HG03135 (cell line): ENCODE measurements around the gene TSR1.
A peak's percentile ranks its signal among the peaks of the same experiment; 100 is the strongest.

Experiments used
- ATAC-seq: cut with Tn5 transposase; IDR thresholded peaks from one replicate; pipeline ENCODE4 v1.9.1; 2021; ENCODE audit warnings: mild to moderate bottlenecking, moderate library complexity; ENCODE audit not compliant: unreplicated experiment

The TSR1 gene

DNA sequence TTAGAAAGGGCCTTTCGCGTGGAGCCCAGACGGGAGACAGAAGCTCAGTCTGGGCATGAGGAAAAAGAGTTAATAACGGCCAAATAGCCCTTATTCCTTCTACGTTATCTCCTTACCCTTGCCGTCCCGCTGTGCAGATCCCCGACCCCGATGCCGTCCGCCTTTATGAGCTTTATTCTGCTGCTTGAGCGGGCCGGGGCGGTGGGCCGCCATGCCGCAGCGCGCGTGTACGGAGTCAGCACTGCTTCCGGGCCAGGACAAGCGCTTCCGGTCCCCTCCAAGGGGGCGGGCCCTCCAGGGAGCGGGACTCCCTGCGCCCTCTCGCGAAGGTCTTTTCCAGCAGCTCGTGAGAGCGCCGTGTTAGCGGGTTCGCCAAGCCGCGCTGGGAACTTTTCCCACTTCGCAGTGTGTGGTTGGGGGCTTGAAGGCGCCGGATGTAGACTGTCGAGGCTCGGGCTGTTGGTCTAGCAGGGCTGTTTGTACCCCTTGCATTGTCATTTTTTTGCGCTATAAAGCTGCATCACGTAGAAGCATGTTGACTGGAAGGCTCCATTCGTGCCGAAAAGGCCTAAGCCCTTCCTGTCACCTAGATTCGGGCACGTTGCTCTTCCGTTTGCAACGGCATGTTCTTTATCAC is at the start of gene TSR1:
Gene TSR1, minus strand, starts transcription at position 243 of the 637 bp plus-strand sequence. Its CDS starts 30 bp downstream, at position 213.
- ATAC-seq = peak; percentile 78

GRCh38 chr17:2385240-2386210 is 49.3 kb upstream of the TSR1 start:
- no peak for ATAC-seq

- no peak for ATAC-seq
Observed at GRCh38 chr17:2384439-2385127, 48.3 kb upstream of the TSR1 start.

GRCh38 chr17:2383628-2384167 is 47.4 kb upstream of the TSR1 start:
- ATAC-seq = no peak

- no peak for ATAC-seq
Observed at GRCh38 chr17:2380950-2381649, 44.8 kb upstream of the TSR1 start.

DNA sequence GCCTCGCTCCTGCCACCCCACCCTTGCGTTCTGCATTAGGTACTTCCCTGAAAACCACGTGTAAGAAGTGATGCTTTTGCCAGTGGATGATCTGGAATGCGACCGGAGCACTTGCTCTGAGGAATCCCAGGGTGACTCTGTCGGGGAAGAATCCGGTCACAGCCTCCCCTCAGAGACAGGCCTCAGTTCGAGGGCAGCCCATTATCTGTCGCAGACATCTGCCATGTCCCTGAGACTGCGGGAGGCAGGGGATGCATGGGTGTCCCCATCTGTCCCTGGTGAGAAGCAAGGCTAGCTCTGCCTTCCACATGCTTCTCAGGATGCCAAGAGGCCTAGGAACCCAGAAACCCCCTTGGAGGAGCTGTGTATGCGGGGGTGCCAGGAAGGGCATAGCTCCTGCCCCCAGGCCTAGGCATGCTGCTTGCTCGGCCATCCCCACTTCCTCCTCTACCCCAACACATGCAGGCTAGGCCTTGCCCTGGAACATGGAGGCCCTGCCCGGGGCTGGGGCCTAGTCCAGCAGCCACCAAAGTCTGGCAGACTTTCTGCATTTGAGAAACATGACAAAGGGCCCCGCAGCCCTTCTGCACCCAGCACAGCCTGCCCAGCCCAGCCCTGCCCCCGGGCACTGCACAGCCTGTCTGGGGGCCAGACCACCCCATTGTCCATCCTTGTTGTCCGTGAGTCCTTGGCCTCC is 44.1 kb upstream of the TSR1 start:
- ATAC-seq = no peak

- no peak for ATAC-seq
Observed at GRCh38 chr17:2379489-2380225, 43.4 kb upstream of the TSR1 start.

DNA sequence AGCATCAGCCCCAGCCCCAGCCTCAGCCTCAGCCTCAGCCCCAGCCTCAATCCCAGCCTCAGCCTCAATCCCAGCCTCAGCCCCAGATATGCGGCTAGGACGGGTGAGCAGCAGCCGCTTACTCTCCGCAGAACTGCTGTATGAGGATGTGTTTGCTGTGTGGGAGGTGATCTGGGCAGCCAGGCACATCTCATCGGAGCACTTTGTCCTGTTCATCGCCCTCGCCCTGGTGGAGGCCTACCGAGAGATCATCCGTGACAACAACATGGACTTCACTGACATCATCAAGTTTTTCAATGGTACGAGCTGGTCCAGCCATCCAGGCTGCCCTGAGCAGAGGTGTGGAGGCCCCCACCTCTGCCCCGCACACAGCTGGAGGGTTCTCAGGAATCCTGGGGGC is 42.6 kb upstream of the TSR1 start:
- no peak for ATAC-seq

- ATAC-seq = no peak
Observed at GRCh38 chr17:2377659-2378058, 41.4 kb upstream of the TSR1 start.

DNA sequence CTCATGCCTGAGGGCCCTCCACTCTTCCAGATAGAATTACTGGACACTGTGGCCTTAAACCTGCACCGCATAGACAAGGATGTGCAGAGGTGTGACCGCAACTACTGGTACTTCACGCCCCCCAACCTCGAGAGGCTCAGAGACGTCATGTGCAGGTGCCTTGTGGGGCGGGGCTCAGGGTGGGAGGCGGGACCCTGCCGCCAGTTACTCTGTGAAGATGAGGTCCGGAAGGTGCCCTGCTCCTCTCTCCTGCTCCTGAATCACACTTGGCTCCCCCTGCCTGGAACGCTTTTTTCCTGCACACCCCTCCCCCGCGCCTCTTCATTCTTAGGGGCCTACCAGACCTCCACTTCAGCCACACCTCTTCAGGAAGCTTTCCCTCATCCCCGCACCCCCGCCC is 39.9 kb upstream of the TSR1 start:
- no peak for ATAC-seq

- ATAC-seq = no peak
Observed at GRCh38 chr17:2375406-2375805, 39.1 kb upstream of the TSR1 start.

DNA sequence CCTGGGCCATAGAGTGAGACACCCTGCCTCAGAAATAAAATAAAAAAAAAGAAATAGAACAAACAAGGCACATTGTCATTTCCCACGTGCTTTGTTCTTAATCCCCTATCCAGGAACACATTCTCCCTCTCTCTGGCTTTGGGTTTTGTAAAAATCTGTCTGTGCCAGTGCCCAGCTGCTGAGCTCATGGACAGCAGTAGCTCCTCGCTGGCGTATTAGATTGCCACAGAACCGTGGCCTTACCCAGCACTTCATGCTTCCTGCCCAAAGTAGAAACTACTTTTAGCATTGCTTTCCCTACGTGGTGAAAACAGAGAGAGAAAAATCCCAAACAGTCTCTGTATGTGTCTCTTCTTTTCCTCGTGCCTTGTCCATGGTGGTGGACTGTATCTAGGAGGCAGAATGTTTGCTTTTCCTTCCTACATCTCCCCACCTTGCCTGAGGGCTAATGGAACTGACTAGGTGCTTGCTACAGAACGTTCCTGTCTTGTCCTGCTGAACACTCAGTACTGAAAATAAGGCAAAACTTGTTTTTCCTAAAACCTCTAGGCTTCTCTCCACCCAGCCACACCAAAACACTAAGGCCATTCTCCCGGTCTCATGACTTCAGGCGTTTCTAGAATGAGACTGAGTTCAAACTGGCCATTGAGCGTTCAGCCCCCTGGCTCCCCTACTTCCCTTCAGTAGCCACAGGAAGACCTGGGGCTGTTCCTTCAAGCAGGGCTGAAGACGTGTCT is 38.5 kb upstream of the TSR1 start:
- ATAC-seq = no peak

DNA sequence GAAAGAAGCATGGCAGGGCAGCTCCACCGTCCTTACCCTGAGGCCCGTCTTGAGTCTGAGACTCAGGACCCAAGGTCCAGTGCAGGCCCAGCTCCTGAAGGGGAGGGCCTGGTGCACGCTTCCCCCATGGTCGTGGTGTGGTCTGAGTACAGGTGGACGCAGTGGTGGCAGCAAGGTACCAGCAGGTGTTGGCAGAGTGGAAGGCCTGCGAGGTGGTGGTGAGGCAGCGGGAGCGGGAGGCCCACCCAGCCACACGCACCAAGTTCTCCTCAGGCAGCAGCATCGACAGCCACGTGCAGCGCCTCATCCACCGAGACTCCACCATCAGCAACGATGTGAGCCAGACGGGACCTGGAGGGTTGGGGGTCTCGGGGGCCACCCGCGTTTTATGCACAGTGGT is 36.9 kb upstream of the TSR1 start:
- ATAC-seq = no peak

DNA sequence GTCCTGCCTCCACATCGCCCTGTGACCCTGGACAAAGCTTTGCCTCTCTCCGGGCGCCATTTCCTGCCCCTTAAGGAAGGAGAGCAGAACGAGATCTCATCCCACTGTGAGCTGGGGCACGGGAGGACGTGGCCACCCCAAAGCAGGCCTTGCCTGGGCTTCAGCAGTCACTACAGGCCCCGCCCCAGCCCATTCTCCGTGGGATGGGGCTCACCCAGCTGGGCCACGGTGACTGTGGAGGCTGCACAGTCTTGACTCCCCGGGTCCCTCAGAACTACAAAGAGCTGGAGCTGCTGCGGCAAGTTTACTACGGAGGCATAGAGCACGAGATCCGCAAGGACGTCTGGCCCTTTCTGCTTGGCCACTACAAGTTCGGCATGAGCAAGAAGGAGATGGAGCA is 36.4 kb upstream of the TSR1 start:
- ATAC-seq = no peak

DNA sequence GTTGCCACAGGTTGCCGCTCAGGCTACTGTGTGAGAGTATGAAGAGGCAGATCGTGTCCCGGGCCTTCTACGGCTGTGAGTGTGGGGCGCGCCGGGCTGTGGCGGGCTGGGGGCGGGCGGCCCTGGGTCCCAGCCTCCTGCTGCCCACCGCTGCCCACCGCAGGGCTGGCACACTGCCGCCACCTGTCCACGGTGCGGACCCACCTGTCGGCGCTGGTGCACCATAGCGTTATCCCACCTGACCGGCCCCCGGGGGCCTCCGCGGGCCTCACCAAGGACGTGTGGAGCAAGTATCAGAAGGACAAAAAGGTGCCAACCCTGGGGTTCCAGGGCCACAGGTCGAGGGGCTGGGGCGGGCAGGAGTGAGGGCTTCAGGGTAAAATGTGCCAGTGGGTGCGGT is 35.9 kb upstream of the TSR1 start:
- ATAC-seq = no peak

GRCh38 chr17:2371183-2372130 is 35.2 kb upstream of the TSR1 start:
- no peak for ATAC-seq

DNA sequence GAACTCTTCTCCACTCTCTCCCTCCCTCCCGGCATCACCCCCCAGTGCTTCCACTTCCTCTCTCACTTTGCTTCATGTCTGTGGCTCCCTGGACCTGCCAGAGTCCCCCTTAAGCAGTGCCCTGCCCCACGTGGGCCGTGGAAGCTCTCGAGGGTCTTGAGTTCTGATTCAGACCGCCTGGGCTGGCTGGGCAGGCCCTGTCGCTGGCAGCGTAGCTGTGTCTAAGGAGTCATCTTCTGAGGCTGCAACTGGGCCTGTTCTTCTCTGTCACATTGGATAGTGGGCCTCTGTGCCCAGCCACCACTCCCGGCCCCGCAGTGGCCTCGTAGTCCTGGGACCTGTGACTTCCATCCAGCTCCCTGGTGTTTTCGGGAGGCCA is 33.9 kb upstream of the TSR1 start:
- ATAC-seq = no peak
